DND-41 (cell line): ENCODE data around the gene TAAR9.
"Not testable (repeated sequence)": the region's sequence is repeated elsewhere in the genome, so short reads cannot be mapped to it uniquely, and the experiment has no call there.

ENCODE experiments used
- EZH2 ChIP-seq: IDR thresholded peaks from 3 replicates; pipeline ENCODE4 v1.6.1; 2012; ENCODE audit warnings: borderline replicate concordance, low read depth, mild to moderate bottlenecking, moderate library complexity, low read length, inconsistent platforms; ENCODE audit not compliant: severe bottlenecking
- TF ChIP-seq, protein P1 (sequence below): IDR thresholded peaks from 2 replicates; pipeline ENCODE4 v1.5.1; 2012; ENCODE audit warnings: borderline replicate concordance, low read length, moderate library complexity, mild to moderate bottlenecking; ENCODE audit not compliant: poor library complexity, severe bottlenecking; ENCODE audit errors: extremely low read depth

DNA sequence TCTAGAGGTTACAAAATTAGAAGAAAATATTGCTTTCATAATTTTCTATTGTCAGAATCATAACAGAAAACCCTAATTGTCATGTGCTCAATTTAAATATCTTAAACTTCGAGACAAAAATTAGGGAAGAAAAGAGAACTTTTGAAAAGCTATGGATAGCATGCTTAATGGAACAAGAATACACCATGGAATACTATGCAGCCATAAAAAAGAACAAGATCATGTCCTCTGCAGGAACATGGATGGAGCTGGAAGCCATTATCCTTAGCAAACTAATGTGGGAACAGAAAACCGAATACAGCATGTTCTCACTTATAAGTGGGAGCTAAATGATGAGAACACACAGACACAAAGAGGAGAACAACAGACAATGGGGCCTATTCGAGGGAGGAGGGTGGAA is 22.0 kb downstream of the TAAR9 start:
- TF ChIP-seq, protein P1, sequence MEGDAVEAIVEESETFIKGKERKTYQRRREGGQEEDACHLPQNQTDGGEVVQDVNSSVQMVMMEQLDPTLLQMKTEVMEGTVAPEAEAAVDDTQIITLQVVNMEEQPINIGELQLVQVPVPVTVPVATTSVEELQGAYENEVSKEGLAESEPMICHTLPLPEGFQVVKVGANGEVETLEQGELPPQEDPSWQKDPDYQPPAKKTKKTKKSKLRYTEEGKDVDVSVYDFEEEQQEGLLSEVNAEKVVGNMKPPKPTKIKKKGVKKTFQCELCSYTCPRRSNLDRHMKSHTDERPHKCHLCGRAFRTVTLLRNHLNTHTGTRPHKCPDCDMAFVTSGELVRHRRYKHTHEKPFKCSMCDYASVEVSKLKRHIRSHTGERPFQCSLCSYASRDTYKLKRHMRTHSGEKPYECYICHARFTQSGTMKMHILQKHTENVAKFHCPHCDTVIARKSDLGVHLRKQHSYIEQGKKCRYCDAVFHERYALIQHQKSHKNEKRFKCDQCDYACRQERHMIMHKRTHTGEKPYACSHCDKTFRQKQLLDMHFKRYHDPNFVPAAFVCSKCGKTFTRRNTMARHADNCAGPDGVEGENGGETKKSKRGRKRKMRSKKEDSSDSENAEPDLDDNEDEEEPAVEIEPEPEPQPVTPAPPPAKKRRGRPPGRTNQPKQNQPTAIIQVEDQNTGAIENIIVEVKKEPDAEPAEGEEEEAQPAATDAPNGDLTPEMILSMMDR = not testable (repeated sequence)
- TF ChIP-seq EZH2 = not testable (repeated sequence)
